Coronary artery (tissue), 2 donors: Measurements from ENCODE around the gene AP5Z1.

ENCODE experiments used
- DNase-seq: peaks from one replicate; pipeline ENCODE4 v3.0.0-alpha.2; 2017; ENCODE audit warnings: low spot score
- H3K27ac ChIP-seq, 2 donors: fragments of 200-600 bp; sonication (generic); one replicate each; pipeline ENCODE4 v1.5.1; 2016 to 2019
- H3K4me3 ChIP-seq: fragments of 200-600 bp; sonication (generic); 2 replicates; pipeline ENCODE4 v1.5.1; 2016; ENCODE audit warnings: mild to moderate bottlenecking, moderate library complexity
- TF ChIP-seq, protein P1 (sequence below): fragments of 200-600 bp; sonication (generic); IDR thresholded peaks from one replicate; pipeline ENCODE4 v1.5.1; 2019; ENCODE audit warnings: antibody characterized with exemption

The AP5Z1 gene, protein sequence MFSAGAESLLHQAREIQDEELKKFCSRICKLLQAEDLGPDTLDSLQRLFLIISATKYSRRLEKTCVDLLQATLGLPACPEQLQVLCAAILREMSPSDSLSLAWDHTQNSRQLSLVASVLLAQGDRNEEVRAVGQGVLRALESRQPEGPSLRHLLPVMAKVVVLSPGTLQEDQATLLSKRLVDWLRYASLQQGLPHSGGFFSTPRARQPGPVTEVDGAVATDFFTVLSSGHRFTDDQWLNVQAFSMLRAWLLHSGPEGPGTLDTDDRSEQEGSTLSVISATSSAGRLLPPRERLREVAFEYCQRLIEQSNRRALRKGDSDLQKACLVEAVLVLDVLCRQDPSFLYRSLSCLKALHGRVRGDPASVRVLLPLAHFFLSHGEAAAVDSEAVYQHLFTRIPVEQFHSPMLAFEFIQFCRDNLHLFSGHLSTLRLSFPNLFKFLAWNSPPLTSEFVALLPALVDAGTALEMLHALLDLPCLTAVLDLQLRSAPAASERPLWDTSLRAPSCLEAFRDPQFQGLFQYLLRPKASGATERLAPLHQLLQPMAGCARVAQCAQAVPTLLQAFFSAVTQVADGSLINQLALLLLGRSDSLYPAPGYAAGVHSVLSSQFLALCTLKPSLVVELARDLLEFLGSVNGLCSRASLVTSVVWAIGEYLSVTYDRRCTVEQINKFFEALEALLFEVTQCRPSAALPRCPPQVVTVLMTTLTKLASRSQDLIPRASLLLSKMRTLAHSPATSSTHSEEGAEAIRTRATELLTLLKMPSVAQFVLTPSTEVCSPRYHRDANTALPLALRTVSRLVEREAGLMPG

DNA sequence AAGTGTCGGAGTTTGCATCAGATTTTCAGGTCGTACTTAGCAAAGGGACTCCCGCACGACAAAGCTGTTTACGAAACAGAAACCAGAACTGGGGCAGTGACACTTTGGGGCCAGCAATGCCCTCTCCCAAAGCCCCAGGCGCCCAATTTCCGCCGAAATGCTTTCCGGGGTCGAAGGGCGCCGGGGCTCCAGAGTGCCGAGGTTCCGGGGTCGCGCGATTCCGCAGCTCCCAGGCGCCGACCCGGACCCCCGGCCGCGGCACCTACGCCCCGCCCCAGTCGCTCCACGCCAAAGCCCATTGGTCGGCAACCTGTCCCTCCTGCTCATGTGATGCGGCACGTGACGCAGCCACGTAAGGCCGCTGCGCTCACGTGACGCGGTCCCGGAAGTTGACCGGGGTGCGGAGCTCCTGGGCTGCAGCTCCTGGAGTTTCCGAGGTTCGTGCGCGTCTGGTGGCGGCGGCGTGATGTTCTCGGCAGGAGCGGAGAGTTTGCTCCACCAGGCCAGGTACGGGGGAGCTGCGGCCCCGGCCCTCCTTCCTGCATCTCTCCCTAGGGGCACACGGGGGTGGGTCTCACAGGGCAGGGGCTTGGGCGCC is at the start of gene AP5Z1:
Gene AP5Z1 (plus strand): TSS at position 374 of the 598 bp plus-strand sequence. CDS start 93 bp downstream, at position 467.
- peak; percentile 97 for DNase-seq

DNA sequence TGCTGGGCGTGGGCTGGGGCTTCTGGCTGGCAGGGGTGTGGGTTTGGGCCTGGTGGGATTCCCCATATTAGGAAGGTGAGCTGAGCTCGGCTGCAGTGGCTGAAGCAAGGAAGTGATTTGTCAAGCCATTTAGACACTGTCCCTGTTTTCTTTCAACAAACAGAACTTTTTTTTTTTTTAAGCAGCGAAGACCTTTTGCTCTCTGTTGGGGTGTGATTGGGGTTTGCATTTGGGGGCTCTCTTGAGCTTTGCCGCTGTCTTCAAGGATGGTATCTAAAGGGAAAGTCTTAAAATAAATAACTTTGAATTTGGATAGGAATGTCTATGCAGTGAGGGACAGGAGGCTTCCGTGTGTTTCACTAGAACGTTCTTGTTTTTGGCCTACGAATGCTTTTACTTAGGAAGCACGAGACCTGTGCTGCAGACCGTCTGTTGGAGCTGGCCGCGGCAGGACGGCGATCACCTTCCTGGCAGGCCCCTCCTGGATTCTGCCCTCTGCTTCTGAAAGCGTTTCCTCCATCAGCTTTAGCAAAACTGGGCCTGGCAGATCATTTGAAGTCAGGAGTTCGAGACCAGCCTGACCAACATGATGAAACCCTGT is 49.5 kb upstream of the AP5Z1 start:
- no peak for DNase-seq
- peak overlapping the region; percentile 95 to 98 for H3K27ac ChIP-seq
- TF ChIP-seq, protein P1, sequence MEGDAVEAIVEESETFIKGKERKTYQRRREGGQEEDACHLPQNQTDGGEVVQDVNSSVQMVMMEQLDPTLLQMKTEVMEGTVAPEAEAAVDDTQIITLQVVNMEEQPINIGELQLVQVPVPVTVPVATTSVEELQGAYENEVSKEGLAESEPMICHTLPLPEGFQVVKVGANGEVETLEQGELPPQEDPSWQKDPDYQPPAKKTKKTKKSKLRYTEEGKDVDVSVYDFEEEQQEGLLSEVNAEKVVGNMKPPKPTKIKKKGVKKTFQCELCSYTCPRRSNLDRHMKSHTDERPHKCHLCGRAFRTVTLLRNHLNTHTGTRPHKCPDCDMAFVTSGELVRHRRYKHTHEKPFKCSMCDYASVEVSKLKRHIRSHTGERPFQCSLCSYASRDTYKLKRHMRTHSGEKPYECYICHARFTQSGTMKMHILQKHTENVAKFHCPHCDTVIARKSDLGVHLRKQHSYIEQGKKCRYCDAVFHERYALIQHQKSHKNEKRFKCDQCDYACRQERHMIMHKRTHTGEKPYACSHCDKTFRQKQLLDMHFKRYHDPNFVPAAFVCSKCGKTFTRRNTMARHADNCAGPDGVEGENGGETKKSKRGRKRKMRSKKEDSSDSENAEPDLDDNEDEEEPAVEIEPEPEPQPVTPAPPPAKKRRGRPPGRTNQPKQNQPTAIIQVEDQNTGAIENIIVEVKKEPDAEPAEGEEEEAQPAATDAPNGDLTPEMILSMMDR: no peak
- peak overlapping the region; percentile 74 for H3K4me3 ChIP-seq

More for the DNA sequence above, at the start of gene AP5Z1:
- TF ChIP-seq, protein P1: no peak
- Histone ChIP-seq H3K4me3 (peak within 1 kb of the TSS; percentile 98), H3K27ac (peak within 1 kb of the TSS; percentile 91 to 95)

DNA sequence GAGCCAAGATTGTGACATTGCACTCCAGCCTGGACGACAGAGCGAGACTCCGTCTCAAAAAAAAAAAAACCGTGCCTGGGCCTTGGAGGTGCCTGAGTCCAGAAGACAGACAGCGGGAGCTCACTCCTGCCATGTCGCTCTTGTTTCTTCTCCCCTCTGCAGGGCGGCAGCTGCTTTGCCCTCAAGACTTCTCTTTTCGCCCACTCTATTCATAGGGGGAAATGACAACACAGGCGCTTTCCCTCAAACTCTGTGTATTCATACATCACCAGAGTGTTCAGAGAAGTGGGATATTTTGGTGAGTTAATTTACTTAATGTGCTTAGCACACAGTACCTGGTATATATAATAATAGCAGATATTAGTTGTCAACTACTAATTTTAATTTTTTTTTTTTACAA is 48.9 kb upstream of the AP5Z1 start:
- Histone ChIP-seq H3K4me3 (no peak overlapping the region), H3K27ac (peak overlapping the region; percentile 95 to 98)
- TF ChIP-seq, protein P1: no peak
- DNase-seq: no peak

DNA sequence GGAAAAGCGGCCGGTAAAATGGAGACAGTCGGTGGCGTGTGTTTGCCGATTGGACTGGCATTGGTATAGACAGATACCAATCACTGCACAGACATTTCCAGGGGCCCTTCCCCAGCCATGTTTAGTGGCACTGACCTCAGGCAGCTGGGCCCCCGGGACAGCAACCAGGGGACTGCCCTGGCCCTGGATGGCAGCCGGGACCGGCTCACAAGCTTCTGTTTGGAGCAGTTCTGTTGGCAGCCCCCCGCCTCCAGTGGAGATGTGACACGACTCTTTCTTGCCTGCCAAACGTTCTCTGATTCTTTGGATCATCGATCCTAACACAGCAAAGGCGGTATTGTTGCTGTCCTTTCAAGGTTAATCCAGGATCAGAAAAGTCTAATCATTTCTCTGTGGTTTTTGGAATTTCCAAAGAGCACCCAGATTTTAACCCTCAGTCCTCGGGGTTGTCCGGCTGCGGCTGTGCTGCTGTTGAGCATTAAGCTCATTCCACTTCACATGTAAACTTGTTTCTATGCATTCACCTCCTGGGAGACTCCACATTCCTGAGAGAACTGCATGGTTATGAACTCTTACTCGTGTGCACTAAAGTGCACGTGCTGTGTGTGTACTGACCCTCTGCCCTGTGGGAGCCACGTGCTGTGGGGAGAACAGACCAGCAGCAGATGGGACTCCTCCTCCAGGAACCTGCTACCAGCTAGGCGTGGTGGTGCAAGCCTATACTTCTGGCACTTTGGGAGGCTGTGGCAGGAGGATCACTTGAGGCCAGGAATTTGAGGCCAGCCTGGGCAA is 47.3 kb upstream of the AP5Z1 start:
- TF ChIP-seq, protein P1: no peak
- no peak for DNase-seq
- no peak overlapping the region for H3K4me3 ChIP-seq
- peak overlapping the region in 1 of 2 donors; percentile 26 for H3K27ac ChIP-seq

DNA sequence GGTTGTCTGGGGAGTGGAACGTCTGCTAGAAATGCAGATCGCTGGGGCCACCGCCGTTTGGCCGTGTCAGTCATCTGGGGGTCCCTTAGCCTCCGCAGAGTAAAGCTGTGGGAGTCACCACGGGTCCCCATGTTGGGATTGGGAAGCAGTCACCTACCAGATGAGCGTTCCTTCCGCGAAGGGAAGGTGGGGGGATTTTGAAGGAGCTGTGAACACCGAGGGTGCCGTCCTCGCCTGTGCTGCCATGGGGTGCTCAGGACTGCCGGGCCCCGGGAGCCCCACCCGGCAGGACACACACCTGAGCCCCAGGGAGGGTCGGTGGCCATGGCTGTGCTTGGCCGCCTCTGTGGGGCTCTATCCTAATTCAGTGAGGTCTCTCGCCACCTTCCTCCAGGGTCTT is 46.2 kb upstream of the AP5Z1 start:
- Histone ChIP-seq H3K4me3 (no peak overlapping the region), H3K27ac (peak overlapping the region in 1 of 2 donors; percentile 11)
- TF ChIP-seq, protein P1: no peak
- no peak for DNase-seq

DNA sequence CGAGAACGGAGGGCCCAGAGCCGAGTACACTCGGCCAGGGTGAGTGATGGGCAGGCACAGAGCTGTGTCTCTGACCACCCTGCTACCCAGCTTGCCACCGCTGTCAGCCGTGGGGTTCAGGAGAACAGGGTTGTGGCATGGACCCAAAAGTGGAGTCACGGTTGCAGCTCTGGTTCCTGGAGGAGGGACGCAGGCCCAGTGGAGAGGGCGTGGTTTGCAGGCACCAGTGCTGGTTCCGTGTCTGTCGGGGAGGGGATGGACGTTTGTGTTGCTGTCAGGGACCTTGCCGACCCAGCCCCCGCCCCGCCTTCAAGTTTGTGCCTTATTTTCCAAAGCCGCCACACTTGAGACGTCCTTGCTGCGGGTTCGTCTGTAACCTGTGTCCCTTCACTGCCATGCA is 45.1 kb upstream of the AP5Z1 start:
- Histone ChIP-seq H3K4me3 (no peak overlapping the region), H3K27ac (peak overlapping the region in 1 of 2 donors; percentile 13)
- no peak for DNase-seq
- TF ChIP-seq, protein P1: no peak
